Upper lobe of left lung (tissue), 6 donors: ENCODE results near the gene EMC7. TPM values are rescaled to one million over a fixed set of nuclear protein-coding genes. Genes with fewer than 3 reads are reported as not detected.

Source experiments
- total RNA-seq, 6 donors: library from RNA; depleted of rRNA in 4 of 6; stranded (reverse); fragments of >200 nt in 4 of 6; gene quantifications; one replicate each; pipeline versions ENCODE4 v1.1.0 to v1.2.1, GENCODE V29; 2016 to 2021
- donor health status: DM: no; HTN: no; CAD: no; lungs with moderate emphysema.
- donor health status: DM: no; HTN: yes; CAD: no; lungs with severe emphysema.

Gene EMC7
- total RNA-seq, 6 donors from 2014 or later: 9.3 to 71.9 (median 46.0) TPM

Other genes starting within 250 kb of the EMC7 start
- gene CHRM5, start 133.4 kb downstream of the EMC7 start, total RNA-seq: under 1 TPM in 2 of 6 donors, not detected in 4; 0.11 to 0.15 TPM
- 10 to 100 TPM in 2 of 6 donors, 1 to 10 TPM in 4; 6.9 to 38.8 (median 9.9) TPM for gene AVEN, start 62.7 kb downstream of the EMC7 start, total RNA-seq
- gene PGBD4, start 221 bp upstream of the EMC7 start, total RNA-seq: 1 to 10 TPM in 4 of 6 donors, under 1 TPM in 2; 0.55 to 5.2 (median 1.2) TPM
- 10 to 100 TPM; 26.5 to 71.2 (median 55.2) TPM for gene KATNBL1, start 108.2 kb upstream of the EMC7 start, total RNA-seq
- gene EMC4, start 123.2 kb upstream of the EMC7 start, total RNA-seq: 100 to 1,000 TPM in 3 of 6 donors, 10 to 100 TPM in 3; 41.9 to 147 (median 99.5) TPM
- gene SLC12A6, start 235.9 kb upstream of the EMC7 start, total RNA-seq: 10 to 100 TPM; 35.3 to 68.1 (median 50.4) TPM
- gene NOP10, start 241.3 kb upstream of the EMC7 start, total RNA-seq: 100 to 1,000 TPM in 3 of 6 donors, 10 to 100 TPM in 3; 75.4 to 177 (median 104) TPM
- not detected for gene NUTM1, start 241.5 kb upstream of the EMC7 start, total RNA-seq